Adrenal gland (tissue), 5 donors: ENCODE data around the gene PTK6.

Source experiments
- POLR2A ChIP-seq, 2 donors: fragments of 450-650 bp; IDR thresholded peaks; one replicate each; pipeline ENCODE4 v1.6.1; 2017; ENCODE audit warnings: antibody characterized with exemption in 2 of 2, mild to moderate bottlenecking in 2 of 2, moderate library complexity in 1 of 2
- TF ChIP-seq, protein P1 (sequence below), 6 experiments: fragments of 450-650 bp in 4 of 6; fragments of 200-600 bp in 2 of 6; sonication (generic) in 1 of 6; IDR thresholded peaks; 1 replicate in 5 of 6; 2 replicates in 1 of 6; pipeline versions ENCODE4 v1.5.1 to v1.8.0; 2016 to 2021; ENCODE audit warnings: antibody characterized with exemption in 6 of 6, mild to moderate bottlenecking in 2 of 6, moderate library complexity in 1 of 6
- donor health status: DM: no; HTN: no; CAD: no.

DNA sequence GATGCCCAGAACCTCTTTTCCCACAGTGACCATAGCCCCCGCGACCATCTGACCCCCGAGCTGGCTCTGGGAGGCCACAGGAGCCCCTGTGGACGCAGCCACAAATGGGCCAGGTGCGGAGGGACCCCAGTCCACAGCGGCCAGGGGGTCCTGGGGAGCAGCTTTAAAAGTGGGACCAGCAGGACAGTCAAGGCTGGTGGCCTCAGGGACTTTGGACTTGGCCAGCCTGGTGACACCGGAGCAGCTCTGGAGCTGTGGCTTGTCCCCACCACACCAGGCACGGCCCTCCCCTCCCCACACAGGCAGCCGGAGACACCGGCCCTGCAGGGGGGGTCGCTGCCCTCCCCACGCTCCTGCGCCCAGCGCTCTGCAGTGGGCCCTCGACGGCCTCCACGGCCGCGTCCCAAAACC is 20.3 kb upstream of the PTK6 start:
- TF ChIP-seq, protein P1, sequence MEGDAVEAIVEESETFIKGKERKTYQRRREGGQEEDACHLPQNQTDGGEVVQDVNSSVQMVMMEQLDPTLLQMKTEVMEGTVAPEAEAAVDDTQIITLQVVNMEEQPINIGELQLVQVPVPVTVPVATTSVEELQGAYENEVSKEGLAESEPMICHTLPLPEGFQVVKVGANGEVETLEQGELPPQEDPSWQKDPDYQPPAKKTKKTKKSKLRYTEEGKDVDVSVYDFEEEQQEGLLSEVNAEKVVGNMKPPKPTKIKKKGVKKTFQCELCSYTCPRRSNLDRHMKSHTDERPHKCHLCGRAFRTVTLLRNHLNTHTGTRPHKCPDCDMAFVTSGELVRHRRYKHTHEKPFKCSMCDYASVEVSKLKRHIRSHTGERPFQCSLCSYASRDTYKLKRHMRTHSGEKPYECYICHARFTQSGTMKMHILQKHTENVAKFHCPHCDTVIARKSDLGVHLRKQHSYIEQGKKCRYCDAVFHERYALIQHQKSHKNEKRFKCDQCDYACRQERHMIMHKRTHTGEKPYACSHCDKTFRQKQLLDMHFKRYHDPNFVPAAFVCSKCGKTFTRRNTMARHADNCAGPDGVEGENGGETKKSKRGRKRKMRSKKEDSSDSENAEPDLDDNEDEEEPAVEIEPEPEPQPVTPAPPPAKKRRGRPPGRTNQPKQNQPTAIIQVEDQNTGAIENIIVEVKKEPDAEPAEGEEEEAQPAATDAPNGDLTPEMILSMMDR (IDR thresholded peaks at IDR 0.05): no peak
- no peak for TF ChIP-seq POLR2A (IDR thresholded peaks at IDR 0.05)
